GM21717 (cell line): ENCODE results near the gene ZNF655.
"Not testable (repeated sequence)": the region's sequence is repeated elsewhere in the genome, so short reads cannot be mapped to it uniquely, and the experiment has no call there.

ENCODE experiments used
- ATAC-seq: cut with Tn5 transposase; IDR thresholded peaks from one replicate; pipeline ENCODE4 v1.9.1; 2021; ENCODE audit warnings: mild to moderate bottlenecking, moderate library complexity; ENCODE audit not compliant: unreplicated experiment

The ZNF655 gene, protein sequence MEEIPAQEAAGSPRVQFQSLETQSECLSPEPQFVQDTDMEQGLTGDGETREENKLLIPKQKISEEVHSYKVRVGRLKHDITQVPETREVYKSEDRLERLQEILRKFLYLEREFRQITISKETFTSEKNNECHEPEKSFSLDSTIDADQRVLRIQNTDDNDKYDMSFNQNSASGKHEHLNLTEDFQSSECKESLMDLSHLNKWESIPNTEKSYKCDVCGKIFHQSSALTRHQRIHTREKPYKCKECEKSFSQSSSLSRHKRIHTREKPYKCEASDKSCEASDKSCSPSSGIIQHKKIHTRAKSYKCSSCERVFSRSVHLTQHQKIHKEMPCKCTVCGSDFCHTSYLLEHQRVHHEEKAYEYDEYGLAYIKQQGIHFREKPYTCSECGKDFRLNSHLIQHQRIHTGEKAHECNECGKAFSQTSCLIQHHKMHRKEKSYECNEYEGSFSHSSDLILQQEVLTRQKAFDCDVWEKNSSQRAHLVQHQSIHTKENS

DNA sequence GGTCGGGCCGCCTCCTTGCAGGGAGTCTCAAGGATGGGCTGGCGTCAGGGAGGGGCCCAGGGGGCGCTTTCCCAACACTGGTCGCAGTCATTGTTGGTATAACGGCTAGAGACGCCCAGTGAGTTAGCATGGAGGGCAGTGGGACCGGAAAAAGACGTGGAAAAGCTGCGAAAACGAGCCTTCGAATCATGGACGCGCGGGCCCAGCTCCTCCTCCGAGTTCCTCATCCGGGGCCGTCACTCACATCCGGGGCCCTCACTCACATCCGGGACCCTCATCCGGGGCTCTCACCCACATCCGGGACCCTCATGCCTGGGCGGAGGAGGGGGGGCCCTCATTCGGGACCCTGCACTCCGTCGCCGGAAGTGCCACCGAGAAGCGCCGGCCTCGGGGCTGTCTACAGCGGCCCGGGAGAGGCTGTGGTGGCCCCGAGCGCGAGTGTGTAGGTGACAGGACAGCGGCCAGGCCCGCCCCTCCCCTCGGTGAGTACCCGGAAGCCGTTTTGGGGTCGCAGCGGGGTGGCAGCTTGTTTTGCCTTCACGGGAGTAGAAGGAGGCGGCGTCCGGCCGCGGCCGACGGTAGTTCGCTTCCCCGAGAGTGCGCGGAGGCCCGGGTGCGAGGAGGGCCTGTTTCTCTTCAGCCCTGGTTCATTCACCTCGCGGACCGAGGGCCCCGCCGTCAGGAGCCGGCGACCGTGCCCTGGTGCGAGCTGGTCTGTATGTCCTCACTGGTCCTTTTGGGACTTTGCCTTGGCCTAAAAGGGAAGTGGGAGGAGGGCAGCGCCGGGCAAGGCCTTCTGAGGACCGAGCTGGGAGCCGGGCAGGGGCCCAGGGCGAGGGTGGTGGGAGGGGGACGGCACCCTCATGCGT is at the start of gene ZNF655:
ZNF655 (plus strand) TSS at position 337 of the 869 bp plus-strand sequence. CDS start 1,918 bp downstream, outside the sequence.
- ATAC-seq, result peak; percentile 85

GRCh38 chr7:99514050-99514449 is 44.4 kb upstream of the ZNF655 start:
- no peak for ATAC-seq

DNA sequence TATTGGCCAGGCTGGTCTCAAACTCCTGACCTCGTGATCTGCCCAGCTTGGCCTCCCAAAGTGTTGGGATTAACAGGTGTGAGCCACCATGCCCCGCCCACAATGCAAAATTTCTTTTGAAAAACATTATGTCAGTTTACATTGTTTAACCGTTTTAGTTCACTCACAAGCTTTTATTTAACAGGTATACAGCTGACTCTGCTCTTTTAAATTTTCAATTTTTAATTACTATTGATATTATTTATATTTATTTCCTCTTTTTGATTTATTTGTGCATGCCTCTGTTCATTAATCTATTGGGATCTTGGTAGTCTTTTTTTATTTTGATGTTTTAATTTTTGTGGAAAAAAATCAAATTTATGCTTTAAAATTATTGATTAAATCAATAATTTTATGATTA is 37.0 kb upstream of the ZNF655 start:
- no peak for ATAC-seq

GRCh38 chr7:99525713-99526440 is 32.6 kb upstream of the ZNF655 start:
- no peak for ATAC-seq

DNA sequence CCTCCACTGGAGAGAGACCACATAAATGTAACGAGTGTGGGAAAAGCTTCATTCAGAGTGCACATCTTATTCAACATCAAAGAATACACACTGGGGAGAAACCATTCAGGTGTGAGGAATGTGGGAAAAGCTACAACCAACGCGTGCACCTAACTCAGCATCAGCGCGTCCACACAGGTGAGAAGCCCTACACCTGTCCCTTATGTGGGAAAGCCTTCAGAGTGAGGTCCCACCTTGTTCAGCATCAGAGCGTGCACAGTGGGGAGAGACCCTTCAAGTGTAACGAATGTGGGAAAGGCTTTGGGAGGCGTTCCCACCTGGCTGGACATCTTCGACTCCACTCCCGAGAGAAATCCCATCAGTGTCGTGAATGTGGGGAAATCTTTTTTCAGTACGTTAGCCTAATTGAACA is 27.1 kb upstream of the ZNF655 start:
- ATAC-seq, result no peak

- no peak for ATAC-seq
Observed at GRCh38 chr7:99535667-99536066, 22.8 kb upstream of the ZNF655 start.

DNA sequence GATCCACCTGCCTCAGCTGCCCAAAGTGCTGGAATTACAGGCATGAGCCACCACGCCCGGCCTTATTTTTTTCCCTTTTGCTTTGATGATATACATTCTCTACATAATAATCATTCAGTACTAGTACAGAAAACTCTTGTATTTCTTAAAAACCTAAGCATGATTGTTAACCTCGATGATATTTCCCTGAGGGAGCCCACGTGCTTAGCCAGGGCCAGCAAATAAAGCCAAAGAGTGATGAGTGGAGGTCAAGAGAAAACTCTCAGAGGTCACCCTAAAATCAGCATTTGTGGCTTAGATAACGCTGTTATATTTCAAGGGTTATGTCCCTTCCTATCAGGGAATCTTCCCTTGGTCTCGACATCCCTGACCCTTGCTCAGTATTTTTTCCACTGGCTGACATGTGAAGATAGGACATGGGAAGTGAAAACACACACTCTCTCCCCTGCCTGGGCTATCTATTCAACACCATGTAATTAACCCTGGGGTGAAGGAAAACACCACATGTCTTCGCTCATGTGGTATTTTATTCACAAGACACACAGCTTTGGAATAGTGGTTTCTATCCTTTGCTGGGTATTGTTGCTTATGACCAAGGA is 19.1 kb upstream of the ZNF655 start:
- ATAC-seq, result no peak

GRCh38 chr7:99540542-99540941 is 17.9 kb upstream of the ZNF655 start:
- ATAC-seq, result no peak

GRCh38 chr7:99541212-99541611 is 17.2 kb upstream of the ZNF655 start:
- ATAC-seq, result no peak

- no peak for ATAC-seq
Observed at GRCh38 chr7:99543081-99543671, 15.3 kb upstream of the ZNF655 start.

GRCh38 chr7:99543916-99544315 is 14.5 kb upstream of the ZNF655 start:
- no peak for ATAC-seq

DNA sequence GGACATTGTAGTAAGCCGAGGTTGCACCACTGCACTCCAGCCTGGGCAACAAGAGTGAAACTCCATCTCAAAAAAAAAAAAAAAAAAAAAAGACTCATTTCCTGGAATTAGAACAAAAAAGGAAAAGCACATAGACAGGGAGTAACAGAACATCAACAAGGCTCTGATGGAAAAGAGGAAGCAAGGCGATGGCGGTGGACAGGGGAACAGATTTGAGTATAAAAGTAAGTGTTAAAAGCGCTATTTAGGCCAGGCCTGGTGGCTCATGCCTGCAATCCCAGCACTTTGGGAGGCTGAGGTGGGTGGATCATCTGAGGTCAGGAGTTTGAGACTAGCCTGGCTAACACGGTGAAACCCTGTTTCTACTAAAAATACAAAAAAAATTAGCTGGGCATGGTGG is 13.1 kb upstream of the ZNF655 start:
- not testable (repeated sequence) for ATAC-seq

DNA sequence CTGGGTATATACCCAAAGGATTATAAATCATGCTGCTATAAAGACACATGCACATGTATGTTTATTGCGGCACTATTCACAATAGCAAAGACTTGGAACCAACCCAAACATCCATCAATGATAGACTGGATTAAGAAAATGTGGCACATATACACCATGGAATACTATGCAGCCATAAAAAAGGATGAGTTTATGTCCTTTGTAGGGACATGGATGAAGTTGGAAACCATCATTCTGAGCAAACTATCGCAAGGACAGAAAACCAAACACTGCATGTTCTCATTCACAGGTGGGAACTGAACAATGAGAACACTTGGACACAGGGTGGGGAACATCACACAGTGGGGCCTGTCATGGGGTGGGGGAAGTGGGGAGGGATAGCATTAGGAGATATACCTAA is 8.9 kb upstream of the ZNF655 start:
- ATAC-seq, result not testable (repeated sequence)

DNA sequence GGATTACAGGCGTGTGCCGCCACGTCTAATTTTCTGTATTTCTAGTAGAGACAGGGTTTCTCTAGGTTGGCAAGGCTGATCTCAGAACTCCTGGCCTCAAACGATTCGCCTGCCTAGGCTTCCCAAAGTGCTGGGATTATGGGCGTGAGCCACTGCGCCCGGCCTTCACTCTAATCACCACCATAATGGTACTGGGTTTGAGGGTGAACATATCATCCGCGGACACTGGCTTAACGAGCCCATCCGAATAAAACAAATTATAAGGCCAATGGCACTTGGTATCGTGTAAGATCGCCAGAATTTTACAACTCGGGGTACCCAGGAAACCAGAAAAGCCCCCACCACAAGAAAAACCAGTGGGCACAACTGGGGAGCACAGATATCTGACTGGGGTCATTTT is 7.1 kb upstream of the ZNF655 start:
- ATAC-seq, result no peak

- peak; percentile 89 for ATAC-seq
Observed at GRCh38 chr7:99551767-99552463, 6.5 kb upstream of the ZNF655 start, which contains the start of gene FAM200A. TSS of gene FAM200A (minus strand) at chr7:99552114. CDS start at chr7:99548407, 3,707 bp downstream.

DNA sequence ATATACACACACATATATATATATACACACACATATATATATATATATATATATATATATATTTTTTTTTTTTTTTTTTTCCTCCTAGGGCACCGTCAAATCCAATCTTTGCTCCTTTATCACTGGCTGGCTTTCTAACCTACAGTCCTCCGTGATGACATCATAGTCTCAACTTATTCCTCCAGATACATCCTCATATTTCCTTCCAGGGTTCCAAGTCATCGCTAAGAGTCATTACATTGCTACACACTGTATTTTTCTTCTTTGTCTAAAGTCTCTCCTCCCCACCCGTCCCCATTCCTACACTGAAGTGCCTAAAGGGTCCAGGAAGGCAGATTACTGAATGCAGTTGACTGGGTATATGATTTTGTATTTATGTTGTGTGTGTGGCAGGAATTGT is 5.4 kb upstream of the ZNF655 start:
- no peak for ATAC-seq

DNA sequence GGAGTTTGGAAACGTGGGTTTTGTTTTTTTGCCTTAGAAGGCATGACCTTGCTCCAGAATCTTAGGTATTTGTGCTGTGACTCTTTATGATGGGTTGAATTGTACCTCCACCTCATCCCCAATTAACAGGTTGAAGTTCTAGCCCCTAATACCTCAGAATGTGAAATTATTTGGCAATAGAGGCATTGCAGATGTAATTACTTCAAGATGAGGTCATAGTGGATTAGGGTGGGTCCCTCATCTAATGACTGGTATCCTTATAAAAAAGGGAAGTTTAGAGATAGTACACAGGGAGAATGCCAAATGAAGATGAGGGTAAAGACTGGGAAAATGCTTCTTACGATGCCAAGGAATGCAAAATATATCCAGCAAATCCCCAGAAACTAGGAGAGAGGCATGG is 3.5 kb upstream of the ZNF655 start:
- ATAC-seq, result no peak

DNA sequence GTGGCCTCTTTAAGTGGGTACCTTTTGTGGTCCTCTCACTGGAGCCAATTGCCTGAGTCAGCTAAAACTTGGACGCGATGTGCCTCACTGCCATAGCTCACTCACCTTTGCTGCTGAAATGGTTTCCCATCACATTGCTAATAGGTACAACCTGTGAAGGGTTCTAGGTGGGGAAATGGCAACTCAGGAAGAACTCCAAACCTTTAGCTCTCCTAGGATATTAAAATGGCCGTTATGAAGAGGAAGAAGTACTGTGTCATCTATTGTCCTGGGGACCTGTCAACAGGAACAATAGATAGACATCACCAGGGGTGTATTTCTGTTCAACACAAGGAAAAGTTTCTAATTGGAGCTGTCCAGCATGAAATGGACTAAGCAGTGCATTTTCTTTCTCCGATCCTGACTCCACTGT is 1.2 kb upstream of the ZNF655 start:
- no peak for ATAC-seq

DNA sequence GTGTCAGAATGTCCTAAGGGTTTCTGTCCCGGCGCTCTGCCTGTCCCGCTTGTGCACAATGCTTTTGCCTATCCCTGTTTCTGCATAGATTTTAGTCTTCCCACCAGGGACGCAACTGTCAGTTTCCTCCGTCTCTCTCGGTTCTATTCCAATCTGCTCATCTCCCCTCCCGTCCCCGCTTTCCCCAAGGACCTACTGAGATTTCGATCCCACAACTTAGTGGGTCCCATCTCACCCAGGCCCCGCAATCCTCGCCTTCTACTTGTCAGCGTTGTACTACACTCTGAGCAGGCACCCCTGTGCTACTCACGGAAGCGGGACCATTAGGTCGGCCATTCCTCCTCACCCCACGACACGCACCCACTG is 519 bp upstream of the ZNF655 start:
- ATAC-seq, result peak; percentile 41
